Measurements from ENCODE around the gene UBR3.

The UBR3 gene

DNA sequence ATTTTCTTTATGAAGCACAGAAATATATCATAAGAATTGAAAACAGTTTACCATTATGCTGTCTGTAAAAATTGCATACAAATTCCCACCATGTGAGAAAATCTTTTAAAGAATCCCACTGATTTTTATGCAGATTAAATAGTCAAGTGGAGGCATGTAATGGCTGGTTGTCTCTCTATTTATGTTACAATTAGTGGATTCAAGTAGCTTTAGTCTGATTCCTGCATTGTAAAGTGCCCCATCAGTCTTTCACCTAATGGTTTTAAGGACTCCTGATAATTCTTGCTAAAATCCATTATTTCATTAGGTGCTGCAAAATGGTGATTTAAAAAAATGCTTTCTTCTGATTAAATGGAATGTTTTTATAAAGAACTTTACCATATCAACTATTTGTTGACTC lies 202.3 kb downstream of the UBR3 start:
- peaks cover 10% of the 10 kb centered on the region; the same call in 1 of the 2 replicates for H3K9me3 ChIP-seq (ENCODE audit: insufficient read depth, low read depth, low read length)
- no peak overlapping the region for H3K9ac ChIP-seq (ENCODE audit: low read depth, low read length)
- no peak overlapping the region for H3K4me3 ChIP-seq (ENCODE audit: low read length)
- no peaks in the 10 kb centered on the region for H3K27me3 ChIP-seq (ENCODE audit: insufficient read depth, low read length)
- H3K27ac ChIP-seq (ENCODE audit: low read depth, low read length): no peak overlapping the region
- H3K36me3 ChIP-seq (ENCODE audit: insufficient read depth, low read length): peaks cover 21% of the 10 kb centered on the region; the same call in 1 of the 2 replicates
- H3K4me1 ChIP-seq (ENCODE audit: insufficient read depth, low read length): peaks cover 16% of the 10 kb centered on the region

GRCh38 chr2:170030040-170030439 lies 202.8 kb downstream of the UBR3 start:
- H3K4me3 ChIP-seq (ENCODE audit: low read length): no peak overlapping the region
- H3K27ac ChIP-seq (ENCODE audit: low read depth, low read length): no peak overlapping the region
- H3K36me3 ChIP-seq (ENCODE audit: insufficient read depth, low read length): peaks cover 21% of the 10 kb centered on the region; the same call in 1 of the 2 replicates
- no peaks in the 10 kb centered on the region for H3K27me3 ChIP-seq (ENCODE audit: insufficient read depth, low read length)
- no peak overlapping the region for H3K9ac ChIP-seq (ENCODE audit: low read depth, low read length)
- WGBS: 87% methylated on average over 2 of the region's 2 CpGs
- H3K4me1 ChIP-seq (ENCODE audit: insufficient read depth, low read length): peaks cover 16% of the 10 kb centered on the region
- H3K9me3 ChIP-seq (ENCODE audit: insufficient read depth, low read depth, low read length): peaks cover 10% of the 10 kb centered on the region; the same call in 1 of the 2 replicates

GRCh38 chr2:170031288-170031687 lies 204.0 kb downstream of the UBR3 start:
- H3K9ac ChIP-seq (ENCODE audit: low read depth, low read length): no peak overlapping the region
- peaks cover 16% of the 10 kb centered on the region for H3K4me1 ChIP-seq (ENCODE audit: insufficient read depth, low read length)
- H3K4me3 ChIP-seq (ENCODE audit: low read length): no peak overlapping the region
- H3K9me3 ChIP-seq (ENCODE audit: insufficient read depth, low read depth, low read length): peaks cover 10% of the 10 kb centered on the region; the same call in 1 of the 2 replicates
- no peak overlapping the region for H3K27ac ChIP-seq (ENCODE audit: low read depth, low read length)
- no CpG with 5 or more reads among the region's 1 CpG for WGBS
- H3K36me3 ChIP-seq (ENCODE audit: insufficient read depth, low read length): peaks cover 21% of the 10 kb centered on the region; the same call in 1 of the 2 replicates
- no peaks in the 10 kb centered on the region for H3K27me3 ChIP-seq (ENCODE audit: insufficient read depth, low read length)

DNA sequence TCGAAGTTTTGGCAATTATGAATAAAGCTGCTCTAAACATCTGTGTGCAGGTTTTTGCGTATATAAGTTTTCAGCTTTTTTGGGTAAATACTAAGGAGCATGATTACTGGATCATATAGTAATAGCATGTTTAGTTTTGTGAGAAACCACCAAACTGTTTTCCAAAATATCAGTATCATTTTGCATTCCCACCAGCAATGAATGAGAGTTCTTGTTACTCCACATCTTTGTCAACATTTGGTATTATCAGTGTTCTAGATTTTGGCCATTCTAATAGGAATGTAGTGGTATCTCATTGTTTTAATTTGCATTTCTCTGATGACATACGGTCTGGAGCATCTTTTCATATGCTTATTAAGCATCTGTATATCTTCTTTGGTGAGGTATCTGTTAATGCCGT lies 207.3 kb downstream of the UBR3 start:
- Histone ChIP-seq H3K9me3 (ENCODE audit: insufficient read depth, low read depth, low read length) (peaks cover 10% of the 10 kb centered on the region; the same call in 1 of the 2 replicates), H3K27ac (ENCODE audit: low read depth, low read length) (no peak overlapping the region), H3K9ac (ENCODE audit: low read depth, low read length) (no peak overlapping the region), H3K4me3 (ENCODE audit: low read length) (no peak overlapping the region), H3K4me1 (ENCODE audit: insufficient read depth, low read length) (peaks cover 5% of the 10 kb centered on the region; the same call in 1 of the 2 replicates), H3K27me3 (ENCODE audit: insufficient read depth, low read length) (no peaks in the 10 kb centered on the region), H3K36me3 (ENCODE audit: insufficient read depth, low read length) (peaks cover 21% of the 10 kb centered on the region; the same call in 1 of the 2 replicates)
- WGBS: 94% methylated on average over 3 of the region's 4 CpGs

GRCh38 chr2:170038734-170039133 lies 211.5 kb downstream of the UBR3 start:
- Histone ChIP-seq H3K36me3 (ENCODE audit: insufficient read depth, low read length) (no peaks in the 10 kb centered on the region), H3K4me3 (ENCODE audit: low read length) (no peak overlapping the region), H3K4me1 (ENCODE audit: insufficient read depth, low read length) (no peaks in the 10 kb centered on the region), H3K27ac (ENCODE audit: low read depth, low read length) (no peak overlapping the region), H3K27me3 (ENCODE audit: insufficient read depth, low read length) (no peaks in the 10 kb centered on the region), H3K9ac (ENCODE audit: low read depth, low read length) (no peak overlapping the region), H3K9me3 (ENCODE audit: insufficient read depth, low read depth, low read length) (no peaks in the 10 kb centered on the region)
- WGBS: 94% methylated on average over 4 of the region's 4 CpGs

- no peaks in the 10 kb centered on the region for H3K36me3 ChIP-seq (ENCODE audit: insufficient read depth, low read length)
- H3K4me1 ChIP-seq (ENCODE audit: insufficient read depth, low read length): no peaks in the 10 kb centered on the region
- no peak overlapping the region for H3K27ac ChIP-seq (ENCODE audit: low read depth, low read length)
- no peak overlapping the region for H3K4me3 ChIP-seq (ENCODE audit: low read length)
- WGBS: 85% methylated on average over 2 of the region's 2 CpGs
- no peaks in the 10 kb centered on the region for H3K9me3 ChIP-seq (ENCODE audit: insufficient read depth, low read depth, low read length)
- no peak overlapping the region for H3K9ac ChIP-seq (ENCODE audit: low read depth, low read length)
- H3K27me3 ChIP-seq (ENCODE audit: insufficient read depth, low read length): no peaks in the 10 kb centered on the region
These were observed 212.3 kb downstream of the UBR3 start for GRCh38 chr2:170039401-170040172.

DNA sequence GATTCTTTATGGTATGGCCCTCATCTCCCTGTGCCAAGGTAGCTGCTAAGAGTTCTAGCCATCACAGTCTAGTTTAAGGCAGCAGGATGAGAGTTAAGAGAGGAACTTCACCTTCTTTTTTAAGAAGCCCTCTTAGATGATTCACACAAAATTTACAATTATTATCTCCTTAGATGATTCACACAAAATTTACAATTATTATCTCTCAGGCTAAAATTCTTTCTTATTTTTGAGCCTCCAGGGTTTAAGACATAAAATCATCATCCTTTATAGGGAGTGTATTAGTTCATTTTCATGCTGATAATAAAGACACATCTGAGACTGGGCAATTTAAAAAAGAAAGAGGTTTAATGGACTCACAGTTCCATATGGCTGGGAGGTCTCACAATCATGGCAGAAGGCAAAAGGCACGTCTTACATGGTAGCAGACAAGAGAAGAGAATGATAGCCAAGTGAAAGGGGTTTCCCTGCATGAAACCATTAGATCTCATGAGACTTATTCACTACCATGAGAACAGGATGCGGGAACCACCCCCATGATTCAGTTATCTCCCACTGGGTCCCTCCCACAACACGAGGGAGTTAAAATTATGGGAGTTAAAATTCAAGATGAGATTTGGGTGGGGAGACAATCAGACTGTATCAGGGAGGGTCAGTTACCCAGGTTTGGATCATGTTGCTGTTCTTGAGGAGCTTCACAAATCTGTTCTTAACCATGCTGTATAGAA lies 217.7 kb downstream of the UBR3 start:
- Histone ChIP-seq H3K27ac (ENCODE audit: low read depth, low read length) (no peak overlapping the region), H3K36me3 (ENCODE audit: insufficient read depth, low read length) (no peaks in the 10 kb centered on the region), H3K27me3 (ENCODE audit: insufficient read depth, low read length) (no peaks in the 10 kb centered on the region), H3K4me3 (ENCODE audit: low read length) (no peak overlapping the region), H3K9me3 (ENCODE audit: insufficient read depth, low read depth, low read length) (no peaks in the 10 kb centered on the region), H3K4me1 (ENCODE audit: insufficient read depth, low read length) (no peaks in the 10 kb centered on the region), H3K9ac (ENCODE audit: low read depth, low read length) (no peak overlapping the region)
- 77% methylated on average over 2 of the region's 3 CpGs for WGBS

GRCh38 chr2:170047331-170048065 lies 220.2 kb downstream of the UBR3 start:
- Histone ChIP-seq H3K9me3 (ENCODE audit: insufficient read depth, low read depth, low read length) (no peaks in the 10 kb centered on the region), H3K27ac (ENCODE audit: low read depth, low read length) (no peak overlapping the region), H3K9ac (ENCODE audit: low read depth, low read length) (no peak overlapping the region), H3K4me1 (ENCODE audit: insufficient read depth, low read length) (no peaks in the 10 kb centered on the region), H3K36me3 (ENCODE audit: insufficient read depth, low read length) (no peaks in the 10 kb centered on the region; the same call in 1 of the 2 replicates), H3K27me3 (ENCODE audit: insufficient read depth, low read length) (no peaks in the 10 kb centered on the region), H3K4me3 (ENCODE audit: low read length) (no peak overlapping the region)
- 93% methylated on average over 3 of the region's 3 CpGs for whole genome bisulfite sequencing

DNA sequence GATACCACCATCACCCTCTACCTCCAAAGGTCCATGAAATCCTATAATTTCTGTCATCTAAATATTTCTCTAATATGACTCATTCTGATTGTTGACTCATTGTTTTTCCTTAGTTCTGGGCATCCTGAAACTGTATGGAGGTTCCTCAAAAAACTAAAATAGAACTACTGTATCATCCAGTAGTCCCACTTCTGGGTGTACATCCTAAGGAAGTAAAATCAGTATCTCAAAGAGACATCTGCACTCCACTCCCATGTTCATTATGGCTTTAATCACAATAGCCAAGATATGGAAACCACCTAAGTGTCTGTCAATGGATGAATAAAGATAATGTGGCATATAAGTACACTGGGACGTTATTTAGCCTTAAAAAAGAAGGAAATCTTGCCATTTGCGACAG lies 224.9 kb downstream of the UBR3 start:
- Histone ChIP-seq H3K36me3 (ENCODE audit: insufficient read depth, low read length) (no peaks in the 10 kb centered on the region; the same call in 1 of the 2 replicates), H3K4me3 (ENCODE audit: low read length) (no peak overlapping the region), H3K4me1 (ENCODE audit: insufficient read depth, low read length) (0 out of 2 replicates have a peak, but pooled peaks cover 5% of the 10 kb centered on the region), H3K27ac (ENCODE audit: low read depth, low read length) (no peak overlapping the region), H3K9ac (ENCODE audit: low read depth, low read length) (no peak overlapping the region), H3K9me3 (ENCODE audit: insufficient read depth, low read depth, low read length) (no peaks in the 10 kb centered on the region), H3K27me3 (ENCODE audit: insufficient read depth, low read length) (no peaks in the 10 kb centered on the region)
- WGBS: 94% methylated on average over 2 of the region's 2 CpGs

- no peak overlapping the region for H3K27ac ChIP-seq (ENCODE audit: low read depth, low read length)
- H3K9ac ChIP-seq (ENCODE audit: low read depth, low read length): no peak overlapping the region
- 93% methylated on average over 5 of the region's 5 CpGs for WGBS
- H3K36me3 ChIP-seq (ENCODE audit: insufficient read depth, low read length): no peaks in the 10 kb centered on the region; the same call in 1 of the 2 replicates
- H3K4me1 ChIP-seq (ENCODE audit: insufficient read depth, low read length): 0 out of 2 replicates have a peak, but pooled peaks cover 5% of the 10 kb centered on the region
- no peaks in the 10 kb centered on the region for H3K27me3 ChIP-seq (ENCODE audit: insufficient read depth, low read length)
- H3K9me3 ChIP-seq (ENCODE audit: insufficient read depth, low read depth, low read length): no peaks in the 10 kb centered on the region
- H3K4me3 ChIP-seq (ENCODE audit: low read length): no peak overlapping the region
These were observed 227.7 kb downstream of the UBR3 start for GRCh38 chr2:170054997-170055396.

DNA sequence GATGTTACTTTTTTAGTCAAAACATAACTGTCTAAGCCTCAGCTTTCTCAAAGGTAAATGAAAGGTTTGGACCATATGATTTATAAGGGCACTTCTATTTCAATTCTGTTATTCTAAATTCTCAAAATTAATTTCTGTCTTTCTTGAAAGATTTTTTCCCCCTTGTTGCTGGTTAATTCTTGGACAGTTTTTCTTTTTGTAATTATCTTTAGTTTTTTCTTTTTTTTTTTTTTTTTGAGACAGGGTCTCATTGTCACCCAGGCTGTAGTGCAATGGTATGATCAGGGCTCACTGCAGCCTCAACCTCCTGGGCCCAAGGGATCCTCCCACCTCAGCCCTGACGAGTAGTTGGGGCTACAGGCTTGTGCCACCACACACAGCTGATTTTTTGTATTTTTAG lies 229.6 kb downstream of the UBR3 start:
- peaks cover 12% of the 10 kb centered on the region for H3K36me3 ChIP-seq (ENCODE audit: insufficient read depth, low read length)
- H3K27me3 ChIP-seq (ENCODE audit: insufficient read depth, low read length): no peaks in the 10 kb centered on the region
- H3K4me3 ChIP-seq (ENCODE audit: low read length): no peak overlapping the region
- no peak overlapping the region for H3K9ac ChIP-seq (ENCODE audit: low read depth, low read length)
- no peak overlapping the region for H3K27ac ChIP-seq (ENCODE audit: low read depth, low read length)
- WGBS: 93% methylated on average over 1 of the region's 1 CpG
- H3K4me1 ChIP-seq (ENCODE audit: insufficient read depth, low read length): 0 out of 2 replicates have a peak, but pooled peaks cover 5% of the 10 kb centered on the region
- no peaks in the 10 kb centered on the region for H3K9me3 ChIP-seq (ENCODE audit: insufficient read depth, low read depth, low read length)

All from HUES64 (cell line).